HepG2 (cell line): ENCODE results near the gene IRF6. TPM values are rescaled to one million over a fixed set of nuclear protein-coding genes. Genes with fewer than 3 reads are reported as not detected.

Experiments used
- KAT8 ChIP-seq: IDR thresholded peaks from 2 replicates; pipeline ENCODE4 v1.6.1; 2016; ENCODE audit warnings: missing genetic modification reagents, missing compliant biosample characterization
- MATR3 ChIP-seq: sonication (generic); formaldehyde crosslinking; IDR thresholded peaks from 2 replicates; pipeline ENCODE4 v1.4.0; 2020; ENCODE audit warnings: missing genetic modification reagents
- POGK ChIP-seq: sonication (generic); formaldehyde crosslinking; conservative IDR thresholded peaks from 2 replicates; pipeline ENCODE4 v1.8.0; 2022; ENCODE audit warnings: mild to moderate bottlenecking, moderate library complexity, missing genetic modification reagents
- SRF ChIP-seq: IDR thresholded peaks from 2 replicates; pipeline ENCODE4 v1.6.1; 2011; ENCODE audit warnings: mild to moderate bottlenecking, low read depth, low read length, moderate library complexity
- TSC22D2 ChIP-seq: sonication (generic); formaldehyde crosslinking; IDR thresholded peaks from 2 replicates; pipeline ENCODE4 v1.5.1; 2020; ENCODE audit warnings: missing genetic modification reagents, mild to moderate bottlenecking, borderline replicate concordance
- ZNF414 ChIP-seq: sonication (generic); formaldehyde crosslinking; IDR thresholded peaks from 2 replicates; pipeline ENCODE4 v1.5.0; 2020; ENCODE audit warnings: missing genetic modification reagents
- ZNF550 ChIP-seq: sonication (generic); formaldehyde crosslinking; IDR thresholded peaks from 2 replicates; pipeline ENCODE4 v1.4.0; 2020; ENCODE audit warnings: mild to moderate bottlenecking, missing genetic modification reagents, borderline replicate concordance
- ZSCAN29 ChIP-seq: sonication (generic); formaldehyde crosslinking; conservative IDR thresholded peaks from 2 replicates; pipeline ENCODE4 v1.4.0; 2020; ENCODE audit warnings: mild to moderate bottlenecking, missing genetic modification reagents
- polyA plus RNA-seq, 8 experiments: library from polyadenylated mRNA; depleted of rRNA in 3 of 8; stranded (reverse) in 7 of 8; unstranded in 1 of 8; fragments of >200 nt; fragmentation: Illumina TruSeq in 4 of 8; extraction: Trizol in 4 of 8; gene quantifications; 2 replicates each; pipeline versions ENCODE4 v1.2.1 to v1.2.3, GENCODE V29; 2011 to 2016; ENCODE audit warnings: low read depth in 4 of 8, missing spikeins in 1 of 8, mixed read lengths in 1 of 8; ENCODE audit not compliant: insufficient read depth in 1 of 8
- total RNA-seq, 5 experiments: library from RNA; depleted of rRNA; stranded (reverse); fragments of >200 nt; fragmentation: Illumina TruSeq; extraction: Trizol; gene quantifications; 2 replicates each; pipeline ENCODE4 v1.2.3, GENCODE V29; 2016; ENCODE audit warnings: low read depth in 1 of 5
- TF ChIP-seq, protein P1 (sequence below), 2 experiments: sonication (generic) in 1 of 2; formaldehyde crosslinking in 1 of 2; IDR thresholded peaks; 2 replicates each; pipeline versions ENCODE4 v1.6.1 to v1.9.0; 2014 to 2022; ENCODE audit warnings: antibody characterized with exemption in 1 of 2, borderline replicate concordance in 1 of 2, inconsistent platforms in 1 of 2, low read depth in 1 of 2, missing genetic modification reagents in 1 of 2
- TF ChIP-seq, protein P2 (sequence below): sonication (generic); formaldehyde crosslinking; IDR thresholded peaks from 2 replicates; pipeline ENCODE4 v1.5.0; 2020; ENCODE audit warnings: mild to moderate bottlenecking, missing genetic modification reagents
- TF ChIP-seq, protein P3 (sequence below): sonication (generic); formaldehyde crosslinking; IDR thresholded peaks from 2 replicates; pipeline ENCODE4 v1.5.0; 2020; ENCODE audit warnings: mild to moderate bottlenecking, missing genetic modification reagents
- TF ChIP-seq, protein P4 (sequence below): sonication (generic); formaldehyde crosslinking; IDR thresholded peaks from 2 replicates; pipeline ENCODE4 v1.4.0; 2020; ENCODE audit warnings: mild to moderate bottlenecking, missing genetic modification reagents

Gene IRF6
- total and polyA plus RNA-seq, 2 of the 13 experiments (the other 11 are each of a cell fraction or from before 2014, with no cell fraction given), result 0.02 TPM; not detected in 1

GRCh38 chr1:209784265-209785169, 21.4 kb downstream of the IRF6 start, which contains the start of gene C1orf74 (continued):
- TF ChIP-seq ZNF550 (CRISPR knock-in tag), result no peak
- TF ChIP-seq, protein P1, sequence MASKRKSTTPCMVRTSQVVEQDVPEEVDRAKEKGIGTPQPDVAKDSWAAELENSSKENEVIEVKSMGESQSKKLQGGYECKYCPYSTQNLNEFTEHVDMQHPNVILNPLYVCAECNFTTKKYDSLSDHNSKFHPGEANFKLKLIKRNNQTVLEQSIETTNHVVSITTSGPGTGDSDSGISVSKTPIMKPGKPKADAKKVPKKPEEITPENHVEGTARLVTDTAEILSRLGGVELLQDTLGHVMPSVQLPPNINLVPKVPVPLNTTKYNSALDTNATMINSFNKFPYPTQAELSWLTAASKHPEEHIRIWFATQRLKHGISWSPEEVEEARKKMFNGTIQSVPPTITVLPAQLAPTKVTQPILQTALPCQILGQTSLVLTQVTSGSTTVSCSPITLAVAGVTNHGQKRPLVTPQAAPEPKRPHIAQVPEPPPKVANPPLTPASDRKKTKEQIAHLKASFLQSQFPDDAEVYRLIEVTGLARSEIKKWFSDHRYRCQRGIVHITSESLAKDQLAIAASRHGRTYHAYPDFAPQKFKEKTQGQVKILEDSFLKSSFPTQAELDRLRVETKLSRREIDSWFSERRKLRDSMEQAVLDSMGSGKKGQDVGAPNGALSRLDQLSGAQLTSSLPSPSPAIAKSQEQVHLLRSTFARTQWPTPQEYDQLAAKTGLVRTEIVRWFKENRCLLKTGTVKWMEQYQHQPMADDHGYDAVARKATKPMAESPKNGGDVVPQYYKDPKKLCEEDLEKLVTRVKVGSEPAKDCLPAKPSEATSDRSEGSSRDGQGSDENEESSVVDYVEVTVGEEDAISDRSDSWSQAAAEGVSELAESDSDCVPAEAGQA (IDR thresholded peaks at IDR 0.05; ENCODE audit: low read depth), result peak; percentile 82
- TF ChIP-seq, protein P1 (CRISPR knock-in tag; IDR thresholded peaks at IDR 0.05; ENCODE audit: borderline replicate concordance), result no peak
- no peak for TF ChIP-seq TSC22D2 (CRISPR knock-in tag)
- TF ChIP-seq, protein P2, sequence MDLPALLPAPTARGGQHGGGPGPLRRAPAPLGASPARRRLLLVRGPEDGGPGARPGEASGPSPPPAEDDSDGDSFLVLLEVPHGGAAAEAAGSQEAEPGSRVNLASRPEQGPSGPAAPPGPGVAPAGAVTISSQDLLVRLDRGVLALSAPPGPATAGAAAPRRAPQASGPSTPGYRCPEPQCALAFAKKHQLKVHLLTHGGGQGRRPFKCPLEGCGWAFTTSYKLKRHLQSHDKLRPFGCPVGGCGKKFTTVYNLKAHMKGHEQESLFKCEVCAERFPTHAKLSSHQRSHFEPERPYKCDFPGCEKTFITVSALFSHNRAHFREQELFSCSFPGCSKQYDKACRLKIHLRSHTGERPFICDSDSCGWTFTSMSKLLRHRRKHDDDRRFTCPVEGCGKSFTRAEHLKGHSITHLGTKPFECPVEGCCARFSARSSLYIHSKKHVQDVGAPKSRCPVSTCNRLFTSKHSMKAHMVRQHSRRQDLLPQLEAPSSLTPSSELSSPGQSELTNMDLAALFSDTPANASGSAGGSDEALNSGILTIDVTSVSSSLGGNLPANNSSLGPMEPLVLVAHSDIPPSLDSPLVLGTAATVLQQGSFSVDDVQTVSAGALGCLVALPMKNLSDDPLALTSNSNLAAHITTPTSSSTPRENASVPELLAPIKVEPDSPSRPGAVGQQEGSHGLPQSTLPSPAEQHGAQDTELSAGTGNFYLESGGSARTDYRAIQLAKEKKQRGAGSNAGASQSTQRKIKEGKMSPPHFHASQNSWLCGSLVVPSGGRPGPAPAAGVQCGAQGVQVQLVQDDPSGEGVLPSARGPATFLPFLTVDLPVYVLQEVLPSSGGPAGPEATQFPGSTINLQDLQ, result no peak
- no peak; the same call in 1 of the 2 replicates for TF ChIP-seq ZNF414 (CRISPR knock-in tag)
- 0 out of 2 replicates have a peak, but pooled peaks have one; percentile 22 for TF ChIP-seq POGK (CRISPR knock-in tag)
- no peak for TF ChIP-seq MATR3 (CRISPR knock-in tag)
- TF ChIP-seq, protein P3, sequence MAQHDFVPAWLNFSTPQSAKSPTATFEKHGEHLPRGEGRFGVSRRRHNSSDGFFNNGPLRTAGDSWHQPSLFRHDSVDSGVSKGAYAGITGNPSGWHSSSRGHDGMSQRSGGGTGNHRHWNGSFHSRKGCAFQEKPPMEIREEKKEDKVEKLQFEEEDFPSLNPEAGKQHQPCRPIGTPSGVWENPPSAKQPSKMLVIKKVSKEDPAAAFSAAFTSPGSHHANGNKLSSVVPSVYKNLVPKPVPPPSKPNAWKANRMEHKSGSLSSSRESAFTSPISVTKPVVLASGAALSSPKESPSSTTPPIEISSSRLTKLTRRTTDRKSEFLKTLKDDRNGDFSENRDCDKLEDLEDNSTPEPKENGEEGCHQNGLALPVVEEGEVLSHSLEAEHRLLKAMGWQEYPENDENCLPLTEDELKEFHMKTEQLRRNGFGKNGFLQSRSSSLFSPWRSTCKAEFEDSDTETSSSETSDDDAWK (CRISPR knock-in tag), result no peak
- peak; percentile 93 for TF ChIP-seq KAT8
- TF ChIP-seq, protein P4, sequence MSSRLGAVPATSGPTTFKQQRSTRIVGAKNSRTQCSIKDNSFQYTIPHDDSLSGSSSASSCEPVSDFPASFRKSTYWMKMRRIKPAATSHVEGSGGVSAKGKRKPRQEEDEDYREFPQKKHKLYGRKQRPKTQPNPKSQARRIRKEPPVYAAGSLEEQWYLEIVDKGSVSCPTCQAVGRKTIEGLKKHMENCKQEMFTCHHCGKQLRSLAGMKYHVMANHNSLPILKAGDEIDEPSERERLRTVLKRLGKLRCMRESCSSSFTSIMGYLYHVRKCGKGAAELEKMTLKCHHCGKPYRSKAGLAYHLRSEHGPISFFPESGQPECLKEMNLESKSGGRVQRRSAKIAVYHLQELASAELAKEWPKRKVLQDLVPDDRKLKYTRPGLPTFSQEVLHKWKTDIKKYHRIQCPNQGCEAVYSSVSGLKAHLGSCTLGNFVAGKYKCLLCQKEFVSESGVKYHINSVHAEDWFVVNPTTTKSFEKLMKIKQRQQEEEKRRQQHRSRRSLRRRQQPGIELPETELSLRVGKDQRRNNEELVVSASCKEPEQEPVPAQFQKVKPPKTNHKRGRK (CRISPR knock-in tag), result no peak
- no peak for TF ChIP-seq ZSCAN29
- no peak for TF ChIP-seq SRF
